Natural killer cell (primary cell): ENCODE results near the gene ALB. TPM values are rescaled to one million over a fixed set of nuclear protein-coding genes. Genes with fewer than 3 reads are reported as not detected.
"Not testable (repeated sequence)": the region's sequence is repeated elsewhere in the genome, so short reads cannot be mapped to it uniquely, and the experiment has no call there.

ENCODE experiments used
- ATAC-seq, 3 donors: fragments of 150-1000 bp in 2 of 3; fragments of 200-7000 bp in 1 of 3; cut with Tn5 transposase; 1 replicate in 1 of 3; 2 replicates in 2 of 3; pipeline ENCODE4 v1.10.0; 2021; ENCODE audit warnings: mild to moderate bottlenecking in 2 of 3, moderate library complexity in 2 of 3
- DNase-seq, 2 donors: peaks; one replicate each; pipeline versions ENCODE4 v3.0.0 to v3.0.0-alpha.2; 2013 to 2021; ENCODE audit warnings: mixed read lengths in 1 of 2
- H3K27ac ChIP-seq: one replicate; pipeline ENCODE4 v1.5.1; 2013; ENCODE audit warnings: mild to moderate bottlenecking, low read length
- H3K27me3 ChIP-seq: one replicate; pipeline ENCODE4 v1.6.1; 2013; ENCODE audit warnings: low read length; ENCODE audit not compliant: control insufficient read depth, insufficient read depth
- H3K36me3 ChIP-seq: one replicate; pipeline ENCODE4 v1.6.1; 2013; ENCODE audit warnings: low read length; ENCODE audit not compliant: control insufficient read depth, insufficient read depth
- H3K4me1 ChIP-seq: one replicate; pipeline ENCODE4 v1.6.1; 2013; ENCODE audit warnings: low read length; ENCODE audit not compliant: control insufficient read depth, insufficient read depth
- H3K4me3 ChIP-seq: one replicate; pipeline ENCODE4 v1.5.1; 2013; ENCODE audit warnings: low read length
- H3K9me3 ChIP-seq: one replicate; pipeline ENCODE4 v1.6.1; 2013; ENCODE audit warnings: low read length; ENCODE audit not compliant: control insufficient read depth, insufficient read depth
- H3K27ac Mint-ChIP-seq, 2 donors: one replicate each; pipeline ENCODE4 v1.8.0; 2022; ENCODE audit warnings: mild to moderate bottlenecking in 2 of 2, mixed read lengths in 2 of 2, moderate library complexity in 1 of 2
- H3K27me3 Mint-ChIP-seq, 2 donors: one replicate each; pipeline ENCODE4 v1.8.0; 2022; ENCODE audit warnings: low read depth in 2 of 2, mixed read lengths in 2 of 2
- H3K36me3 Mint-ChIP-seq: one replicate; pipeline ENCODE4 v1.8.0; 2022; ENCODE audit warnings: mixed read lengths
- H3K4me1 Mint-ChIP-seq, 2 donors: one replicate each; pipeline ENCODE4 v1.8.0; 2022; ENCODE audit warnings: mixed read lengths in 2 of 2
- H3K4me3 Mint-ChIP-seq: one replicate; pipeline ENCODE4 v1.8.0; 2022; ENCODE audit warnings: mild to moderate bottlenecking, moderate library complexity, mixed read lengths
- H3K9me3 Mint-ChIP-seq, 2 donors: one replicate each; pipeline ENCODE4 v1.8.0; 2022; ENCODE audit warnings: mixed read lengths in 2 of 2
- WGBS: methylation state at CpG from one replicate; pipeline ENCODE4 v1.1.7; 2013; ENCODE audit warnings: missing lambda C conversion rate; ENCODE audit not compliant: insufficient coverage; 5-methylcytosine and 5-hydroxymethylcytosine counted together
- intact Hi-C: fragments of 100-400 bp; cut with micrococcal nuclease; formaldehyde crosslinking; loops from one replicate; pipeline ENCODE4 v1.14.2; 2022
- total RNA-seq, 4 donors: library from RNA; stranded (reverse); fragments of 120-200 nt in 1 of 4; gene quantifications; one replicate each; pipeline versions ENCODE4 v1.2.3 to v1.2.4, GENCODE V29; 2013 to 2022
- TF ChIP-seq, protein P1 (sequence below): fragments of 200-600 bp; IDR thresholded peaks from one replicate; pipeline ENCODE4 v1.8.0; 2022; ENCODE audit warnings: antibody characterized with exemption

ALB gene
- total RNA-seq, 3 donors from 2014 or later (not counting 1 experiment from before 2014, with no cell fraction given) = not detected

DNA sequence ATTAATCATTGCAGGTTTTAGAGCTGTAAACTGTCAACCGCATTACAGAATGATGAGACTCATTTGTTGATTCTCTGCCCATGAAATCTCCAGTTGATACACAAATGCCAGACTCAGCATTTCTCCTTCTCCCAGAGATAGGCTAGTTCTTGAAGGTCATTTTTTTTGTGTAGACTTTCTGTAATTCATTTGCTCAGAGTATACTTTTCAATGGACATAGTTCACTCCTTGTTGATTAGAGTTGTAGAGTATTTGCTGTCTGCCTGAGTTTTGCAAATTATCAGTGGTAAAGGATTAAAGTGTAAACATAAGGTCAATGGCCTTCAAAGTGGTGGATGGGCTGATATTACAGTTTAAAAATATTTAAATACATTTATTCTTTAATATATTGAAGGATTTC, 15.2 kb upstream of the ALB start:
- Mint-ChIP-seq H3K27ac (no peak overlapping the region), H3K27me3 (no peaks in the 10 kb centered on the region), H3K4me1 (no peaks in the 10 kb centered on the region), H3K36me3 (no peaks in the 10 kb centered on the region), H3K4me3 (no peak overlapping the region), H3K9me3 (peaks cover 7 to 12% of the 10 kb centered on the region in 2 donors)
- WGBS = no CpG with 5 or more reads among the region's 1 CpG
- no peaks in the 10 kb centered on the region for H3K27me3 ChIP-seq
- ATAC-seq (no peak), DNase-seq (no peak)
- H3K4me3 ChIP-seq = no peak overlapping the region
- intact Hi-C loops = no loop called here
- TF ChIP-seq, protein P1, sequence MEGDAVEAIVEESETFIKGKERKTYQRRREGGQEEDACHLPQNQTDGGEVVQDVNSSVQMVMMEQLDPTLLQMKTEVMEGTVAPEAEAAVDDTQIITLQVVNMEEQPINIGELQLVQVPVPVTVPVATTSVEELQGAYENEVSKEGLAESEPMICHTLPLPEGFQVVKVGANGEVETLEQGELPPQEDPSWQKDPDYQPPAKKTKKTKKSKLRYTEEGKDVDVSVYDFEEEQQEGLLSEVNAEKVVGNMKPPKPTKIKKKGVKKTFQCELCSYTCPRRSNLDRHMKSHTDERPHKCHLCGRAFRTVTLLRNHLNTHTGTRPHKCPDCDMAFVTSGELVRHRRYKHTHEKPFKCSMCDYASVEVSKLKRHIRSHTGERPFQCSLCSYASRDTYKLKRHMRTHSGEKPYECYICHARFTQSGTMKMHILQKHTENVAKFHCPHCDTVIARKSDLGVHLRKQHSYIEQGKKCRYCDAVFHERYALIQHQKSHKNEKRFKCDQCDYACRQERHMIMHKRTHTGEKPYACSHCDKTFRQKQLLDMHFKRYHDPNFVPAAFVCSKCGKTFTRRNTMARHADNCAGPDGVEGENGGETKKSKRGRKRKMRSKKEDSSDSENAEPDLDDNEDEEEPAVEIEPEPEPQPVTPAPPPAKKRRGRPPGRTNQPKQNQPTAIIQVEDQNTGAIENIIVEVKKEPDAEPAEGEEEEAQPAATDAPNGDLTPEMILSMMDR = no peak
- no peaks in the 10 kb centered on the region for H3K9me3 ChIP-seq
- no peak overlapping the region for H3K27ac ChIP-seq
- H3K36me3 ChIP-seq = no peaks in the 10 kb centered on the region
- H3K4me1 ChIP-seq = no peaks in the 10 kb centered on the region

DNA sequence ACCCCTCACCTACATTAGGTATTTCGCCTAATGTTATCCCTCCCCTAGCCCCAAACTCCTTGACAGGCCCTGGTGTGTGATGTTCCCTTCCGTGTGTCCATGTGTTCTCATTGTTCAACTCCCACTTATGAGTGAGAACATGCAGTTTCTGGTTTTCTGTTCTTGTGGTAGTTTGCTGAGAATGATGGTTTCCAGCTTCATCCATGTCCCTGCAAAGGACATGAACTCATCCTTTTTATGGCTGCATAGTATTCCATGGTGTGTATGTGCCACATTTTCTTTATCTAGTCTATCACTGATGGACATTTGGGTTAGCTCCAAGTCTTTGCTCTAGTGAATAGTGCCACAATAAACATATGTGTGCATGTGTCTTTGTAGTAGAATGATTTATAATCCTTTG, 14.4 kb upstream of the ALB start:
- H3K36me3 Mint-ChIP-seq, H3K4me1 ChIP-seq, H3K36me3 ChIP-seq, DNase-seq, H3K4me3 Mint-ChIP-seq, H3K4me1 Mint-ChIP-seq, H3K27ac ChIP-seq, H3K4me3 ChIP-seq, H3K27me3 Mint-ChIP-seq, H3K27me3 ChIP-seq, H3K27ac Mint-ChIP-seq, intact Hi-C loops, H3K9me3 ChIP-seq, ATAC-seq: not testable (repeated sequence)
- 100% methylated on average over 2 of the region's 2 CpGs for WGBS
- H3K9me3 Mint-ChIP-seq = peaks cover 7 to 11% of the 10 kb centered on the region in 2 donors

DNA sequence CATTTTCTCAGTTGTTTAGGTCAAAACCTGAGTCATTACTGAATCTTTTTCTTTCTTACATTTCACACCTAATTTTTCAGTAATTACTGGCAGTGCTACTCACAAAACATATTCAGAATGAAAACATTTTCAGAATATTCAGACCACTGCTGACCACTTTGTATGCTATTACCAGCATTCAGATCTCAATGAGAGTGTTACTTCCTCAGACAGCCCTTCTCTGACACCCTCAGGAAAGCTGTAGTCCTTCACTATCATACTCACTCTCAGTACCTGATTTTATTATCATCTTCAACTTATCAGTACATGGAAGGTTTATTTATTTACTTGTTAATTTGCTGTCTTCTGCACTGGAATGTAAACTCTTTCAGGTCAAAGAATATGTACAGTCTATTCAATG, 12.3 kb upstream of the ALB start:
- Mint-ChIP-seq H3K9me3 (peaks cover 0 to 3% of the 10 kb centered on the region in 2 donors), H3K4me3 (no peak overlapping the region), H3K36me3 (no peaks in the 10 kb centered on the region), H3K27me3 (no peaks in the 10 kb centered on the region), H3K27ac (no peak overlapping the region), H3K4me1 (no peaks in the 10 kb centered on the region)
- TF ChIP-seq, protein P1 = no peak
- Histone ChIP-seq H3K27ac (no peak overlapping the region), H3K27me3 (no peaks in the 10 kb centered on the region), H3K9me3 (no peaks in the 10 kb centered on the region), H3K4me3 (no peak overlapping the region), H3K36me3 (no peaks in the 10 kb centered on the region), H3K4me1 (no peaks in the 10 kb centered on the region)
- no peak for DNase-seq
- no peak for ATAC-seq
- intact Hi-C loops = no loop called here

DNA sequence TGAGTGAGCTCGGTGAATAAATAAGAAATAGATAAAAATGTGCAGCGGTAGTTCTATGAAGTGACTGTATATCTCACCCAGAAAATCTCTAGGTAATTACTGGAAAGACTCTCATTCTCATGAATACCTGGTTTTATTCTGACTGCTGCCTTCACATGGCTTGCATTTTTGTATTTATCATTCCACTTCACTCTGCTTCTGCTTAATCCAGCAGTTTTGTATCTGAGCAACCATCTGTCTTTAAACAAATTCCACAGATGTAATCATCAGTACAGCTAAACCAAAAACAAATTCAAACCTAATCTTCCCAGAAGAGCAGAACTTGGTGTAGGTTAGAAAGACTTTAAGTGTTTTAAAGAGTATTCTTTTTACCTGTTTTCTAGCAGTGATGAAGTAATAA, 11.2 kb upstream of the ALB start:
- Mint-ChIP-seq H3K36me3 (no peaks in the 10 kb centered on the region), H3K4me3 (no peak overlapping the region), H3K27ac (no peak overlapping the region), H3K27me3 (no peaks in the 10 kb centered on the region), H3K9me3 (peaks cover 0 to 6% of the 10 kb centered on the region in 2 donors), H3K4me1 (no peaks in the 10 kb centered on the region)
- TF ChIP-seq, protein P1 = no peak
- DNase-seq (no peak), ATAC-seq (no peak)
- Histone ChIP-seq H3K4me3 (no peak overlapping the region), H3K27ac (no peak overlapping the region), H3K27me3 (no peaks in the 10 kb centered on the region), H3K4me1 (no peaks in the 10 kb centered on the region), H3K9me3 (no peaks in the 10 kb centered on the region), H3K36me3 (no peaks in the 10 kb centered on the region)
- intact Hi-C loops = no loop called here
- WGBS = 100% methylated on average over 1 of the region's 2 CpGs
